GM10266 (cell line): ENCODE results near the gene CPA4.

Experiments used
- DNase-seq: peaks from one replicate; pipeline ENCODE4 v3.0.0; 2012; ENCODE audit errors: extremely low spot score
- CTCF ChIP-seq: IDR thresholded peaks from 2 replicates; pipeline ENCODE4 v1.5.1; 2012; ENCODE audit warnings: mild to moderate bottlenecking, low read depth; ENCODE audit not compliant: control insufficient read depth, insufficient read depth; ENCODE audit errors: missing control alignments

Gene CPA4

GRCh38 chr7:130324306-130324943 lies 31.5 kb downstream of the CPA4 start:
- DNase-seq: no peak
- no peak for TF ChIP-seq CTCF

GRCh38 chr7:130329681-130330080 lies 36.7 kb downstream of the CPA4 start:
- no peak for TF ChIP-seq CTCF
- no peak for DNase-seq

- DNase-seq: no peak
- TF ChIP-seq CTCF: no peak
Observed at GRCh38 chr7:130332259-130333053, 39.5 kb downstream of the CPA4 start.

GRCh38 chr7:130333832-130334231 lies 40.9 kb downstream of the CPA4 start:
- DNase-seq: no peak
- no peak for TF ChIP-seq CTCF

GRCh38 chr7:130334274-130334673 lies 41.3 kb downstream of the CPA4 start:
- DNase-seq: no peak
- TF ChIP-seq CTCF: no peak

GRCh38 chr7:130337410-130337971 lies 44.5 kb downstream of the CPA4 start:
- TF ChIP-seq CTCF: no peak
- no peak for DNase-seq

- TF ChIP-seq CTCF: no peak
- DNase-seq: no peak
Observed at GRCh38 chr7:130338233-130338632, 45.3 kb downstream of the CPA4 start.
